ENCODE data around the gene PLIN4. TPM values are rescaled to one million over a fixed set of nuclear protein-coding genes. Genes with fewer than 3 reads are reported as not detected.

PLIN4 gene
- total and polyA plus RNA-seq, 9 of the 15 experiments (the other 6 are each of a cell fraction or from before 2014, with no cell fraction given), result 0.04 to 0.16 (median 0.07) TPM; not detected in 3

DNA sequence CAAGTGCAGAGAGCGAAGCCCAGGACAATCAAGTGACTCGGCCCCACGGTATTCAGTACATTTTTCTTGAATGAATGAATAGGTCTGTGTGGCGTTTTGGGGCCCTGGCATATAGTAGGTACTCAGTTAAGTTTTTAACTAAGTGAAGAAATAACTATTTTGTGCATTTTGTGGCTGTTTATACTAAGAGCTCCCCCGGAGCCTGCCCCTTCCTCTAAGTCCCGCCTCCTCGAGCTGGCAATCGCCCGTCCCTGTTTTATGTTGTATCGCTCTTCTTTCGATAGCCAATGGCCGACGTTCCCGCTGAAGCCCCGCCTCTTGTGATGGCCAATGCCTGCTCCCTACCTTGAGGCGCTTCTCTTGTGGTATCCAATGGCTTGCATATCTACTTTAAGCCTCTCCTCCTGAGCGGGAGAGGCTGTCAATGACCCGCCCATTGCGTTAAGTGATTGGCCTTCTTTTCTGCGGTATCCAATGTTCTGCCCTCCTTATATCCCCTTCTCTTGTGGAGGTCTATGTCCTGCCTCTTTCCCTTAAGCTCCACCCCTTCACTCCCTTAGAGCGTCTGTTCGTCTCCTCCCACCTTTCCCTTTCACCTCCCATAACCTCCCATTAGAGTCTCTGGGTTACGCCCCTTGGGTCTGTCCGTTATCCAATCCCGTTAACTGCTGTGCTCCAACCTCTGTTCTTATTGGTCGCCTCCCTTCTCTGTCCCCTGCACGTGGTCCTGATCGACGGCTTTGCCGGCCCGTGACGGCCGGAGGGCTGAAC is 46.7 kb downstream of the PLIN4 start (continued):
- no peak for TF ChIP-seq ZNF174 (CRISPR knock-in tag; IDR thresholded peaks at IDR 0.05)
- no peak for TF ChIP-seq TEAD2 (tag; IDR thresholded peaks at IDR 0.05)
- no peak for TF ChIP-seq MAFG (tag; conservative IDR thresholded peaks at IDR 0.05)
- TF ChIP-seq RNF219 (CRISPR knock-in tag; IDR thresholded peaks at IDR 0.05), result no peak
- TF ChIP-seq CTCF (IDR thresholded peaks at IDR 0.05 in 2 of 3, conservative IDR thresholded peaks at IDR 0.05 in 1 of 3; ENCODE audit: insufficient read depth in 2 of 3, low read depth in 1 of 3, low read length in 3 of 3), result no peak
- TF ChIP-seq FUS (optimal IDR thresholded peaks at IDR 0.05; ENCODE audit: low read depth, low read length), result no peak
- TF ChIP-seq MYBL2 (IDR thresholded peaks at IDR 0.05; ENCODE audit: low read depth), result no peak
- no peak for TF ChIP-seq MYBL2 (CRISPR knock-in tag; IDR thresholded peaks at IDR 0.05; ENCODE audit: borderline replicate concordance)
- TF ChIP-seq DACH1 (IDR thresholded peaks at IDR 0.05; ENCODE audit: partially characterized antibody), result no peak
- TF ChIP-seq NFYB (IDR thresholded peaks at IDR 0.05; ENCODE audit: extremely low read depth, insufficient read length), result peak; percentile 85
- TF ChIP-seq TARDBP (IDR thresholded peaks at IDR 0.05), result no peak
- TF ChIP-seq, protein P1, sequence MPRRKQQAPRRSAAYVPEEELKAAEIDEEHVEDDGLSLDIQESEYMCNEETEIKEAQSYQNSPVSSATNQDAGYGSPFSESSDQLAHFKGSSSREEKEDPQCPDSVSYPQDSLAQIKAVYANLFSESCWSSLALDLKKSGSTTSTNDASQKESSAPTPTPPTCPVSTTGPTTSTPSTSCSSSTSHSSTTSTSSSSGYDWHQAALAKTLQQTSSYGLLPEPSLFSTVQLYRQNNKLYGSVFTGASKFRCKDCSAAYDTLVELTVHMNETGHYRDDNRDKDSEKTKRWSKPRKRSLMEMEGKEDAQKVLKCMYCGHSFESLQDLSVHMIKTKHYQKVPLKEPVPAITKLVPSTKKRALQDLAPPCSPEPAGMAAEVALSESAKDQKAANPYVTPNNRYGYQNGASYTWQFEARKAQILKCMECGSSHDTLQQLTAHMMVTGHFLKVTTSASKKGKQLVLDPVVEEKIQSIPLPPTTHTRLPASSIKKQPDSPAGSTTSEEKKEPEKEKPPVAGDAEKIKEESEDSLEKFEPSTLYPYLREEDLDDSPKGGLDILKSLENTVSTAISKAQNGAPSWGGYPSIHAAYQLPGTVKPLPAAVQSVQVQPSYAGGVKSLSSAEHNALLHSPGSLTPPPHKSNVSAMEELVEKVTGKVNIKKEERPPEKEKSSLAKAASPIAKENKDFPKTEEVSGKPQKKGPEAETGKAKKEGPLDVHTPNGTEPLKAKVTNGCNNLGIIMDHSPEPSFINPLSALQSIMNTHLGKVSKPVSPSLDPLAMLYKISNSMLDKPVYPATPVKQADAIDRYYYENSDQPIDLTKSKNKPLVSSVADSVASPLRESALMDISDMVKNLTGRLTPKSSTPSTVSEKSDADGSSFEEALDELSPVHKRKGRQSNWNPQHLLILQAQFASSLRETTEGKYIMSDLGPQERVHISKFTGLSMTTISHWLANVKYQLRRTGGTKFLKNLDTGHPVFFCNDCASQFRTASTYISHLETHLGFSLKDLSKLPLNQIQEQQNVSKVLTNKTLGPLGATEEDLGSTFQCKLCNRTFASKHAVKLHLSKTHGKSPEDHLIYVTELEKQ (CRISPR knock-in tag; IDR thresholded peaks at IDR 0.05), result no peak
- TF ChIP-seq FOXM1 (IDR thresholded peaks at IDR 0.05; ENCODE audit: low read depth), result 0 out of 2 replicates have a peak, but pooled peaks have one; percentile 40
- no peak for TF ChIP-seq FOXM1 (CRISPR knock-in tag; IDR thresholded peaks at IDR 0.05; ENCODE audit: low read depth)
- no peak; the same call in 1 of the 2 replicates for TF ChIP-seq EGR1 (conservative IDR thresholded peaks at IDR 0.05)
- no peak for TF ChIP-seq ARID3B (CRISPR knock-in tag; IDR thresholded peaks at IDR 0.05; ENCODE audit: borderline replicate concordance)
- TF ChIP-seq NCOA6 (IDR thresholded peaks at IDR 0.05), result no peak
- TF ChIP-seq ARID2 (IDR thresholded peaks at IDR 0.05), result no peak

Measured in K562 (cell line).